Mucosa of descending colon (tissue), 3 donors: Measurements from ENCODE around the gene VLDLR. TPM values are rescaled to one million over a fixed set of nuclear protein-coding genes. Genes with fewer than 3 reads are reported as not detected.

ENCODE experiments used
- ATAC-seq: fragments of 200-7000 bp; cut with Tn5 transposase; one replicate; pipeline ENCODE4 v1.9.1; 2020; ENCODE audit warnings: mild to moderate bottlenecking, moderate library complexity
- DNase-seq, 3 donors: peaks; one replicate each; pipeline ENCODE4 v3.0.0-alpha.2; 2020
- H3K36me3 ChIP-seq: fragments of 200-600 bp; one replicate; pipeline ENCODE4 v1.8.0; 2021; ENCODE audit warnings: low read depth, mild to moderate bottlenecking
- H3K4me1 ChIP-seq: fragments of 200-600 bp; one replicate; pipeline ENCODE4 v1.8.0; 2021; ENCODE audit warnings: low read depth, mild to moderate bottlenecking
- H3K4me3 ChIP-seq: fragments of 200-600 bp; one replicate; pipeline ENCODE4 v1.8.0; 2021; ENCODE audit warnings: mild to moderate bottlenecking
- H3K9me3 ChIP-seq: fragments of 200-600 bp; one replicate; pipeline ENCODE4 v1.8.0; 2021; ENCODE audit warnings: mild to moderate bottlenecking
- intact Hi-C, 2 donors: fragments of 100-400 bp; cut with DNase I in 1 of 2; cut with micrococcal nuclease in 1 of 2; formaldehyde crosslinking; loops; one replicate each; pipeline versions ENCODE4 v1.11.0 to v1.11.1; 2022; cut with DNase I, micrococcal nuclease
- total RNA-seq, 3 donors: library from RNA; stranded (reverse); fragmentation: NEBNext Ultra II Directional in 2 of 3; extraction: Animal tissue kit (Norgen Biotek cat#: 25700) in 2 of 3; gene quantifications; one replicate each; pipeline versions ENCODE4 v1.2.1 to v1.2.4, GENCODE V29; 2021 to 2023
- TF ChIP-seq, protein P1 (sequence below): fragments of 200-600 bp; IDR thresholded peaks from one replicate; pipeline ENCODE4 v1.8.0; 2022; ENCODE audit warnings: antibody characterized with exemption, mild to moderate bottlenecking
- donor health status: DM: no; HTN: no; CAD: no; lungs with moderate emphysema.
- donor health status: DM: no; HTN: no; CAD: no.
- donor health status: DM: no; HTN: yes; CAD: no.

The VLDLR gene
- total RNA-seq, 3 donors from 2014 or later: 8.0 to 13.2 (median 9.9) TPM

DNA sequence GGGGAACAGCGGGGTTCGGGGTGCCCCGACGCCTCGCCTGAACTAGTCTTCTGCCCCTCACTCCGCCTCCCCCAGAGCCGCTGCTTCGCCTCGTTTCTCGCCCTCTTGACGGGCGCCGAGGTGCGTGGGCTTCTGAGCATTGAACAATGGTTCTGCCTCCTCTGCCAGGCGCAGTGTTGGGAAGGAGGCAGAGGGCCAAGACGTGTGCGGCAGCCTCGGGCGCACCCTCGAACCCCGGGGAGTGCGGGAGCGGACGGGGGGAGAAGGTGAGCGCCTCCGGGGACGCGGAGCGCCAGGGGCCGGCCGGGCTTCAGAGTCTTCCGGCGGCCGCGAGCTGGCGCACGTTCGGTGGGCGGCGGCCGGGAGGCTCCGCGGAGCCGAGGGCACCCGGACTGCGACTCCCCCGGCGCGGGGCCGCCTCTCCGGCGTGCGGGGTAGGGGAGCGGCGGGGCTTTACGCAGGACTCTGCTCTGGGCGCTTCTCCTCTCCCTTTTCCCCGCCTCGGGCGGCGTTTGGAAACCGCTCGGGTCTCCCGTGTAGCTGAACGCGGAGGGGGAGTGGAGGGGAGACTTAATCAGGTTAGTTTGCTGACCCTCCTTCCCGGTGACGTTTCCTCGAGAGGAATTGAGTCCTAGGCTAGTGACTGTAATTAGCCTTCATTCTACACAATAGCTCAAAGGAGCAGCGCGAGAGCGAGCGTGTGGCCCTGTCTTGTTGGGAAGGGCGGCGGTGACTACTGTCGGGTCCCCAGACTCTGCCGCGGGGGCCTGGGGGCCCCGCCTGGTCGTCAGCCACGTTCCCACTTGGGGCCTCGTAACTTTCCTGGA lies 1.1 kb downstream of the VLDLR start:
- Histone ChIP-seq H3K9me3 (no peaks in the 10 kb centered on the region), H3K4me3 (peak overlapping the region; percentile 35), H3K4me1 (peaks cover 5% of the 10 kb centered on the region), H3K36me3 (no peaks in the 10 kb centered on the region)
- DNase-seq (peak; percentile 26 to 59 (median 53)), ATAC-seq (peak; percentile 49)
- TF ChIP-seq, protein P1, sequence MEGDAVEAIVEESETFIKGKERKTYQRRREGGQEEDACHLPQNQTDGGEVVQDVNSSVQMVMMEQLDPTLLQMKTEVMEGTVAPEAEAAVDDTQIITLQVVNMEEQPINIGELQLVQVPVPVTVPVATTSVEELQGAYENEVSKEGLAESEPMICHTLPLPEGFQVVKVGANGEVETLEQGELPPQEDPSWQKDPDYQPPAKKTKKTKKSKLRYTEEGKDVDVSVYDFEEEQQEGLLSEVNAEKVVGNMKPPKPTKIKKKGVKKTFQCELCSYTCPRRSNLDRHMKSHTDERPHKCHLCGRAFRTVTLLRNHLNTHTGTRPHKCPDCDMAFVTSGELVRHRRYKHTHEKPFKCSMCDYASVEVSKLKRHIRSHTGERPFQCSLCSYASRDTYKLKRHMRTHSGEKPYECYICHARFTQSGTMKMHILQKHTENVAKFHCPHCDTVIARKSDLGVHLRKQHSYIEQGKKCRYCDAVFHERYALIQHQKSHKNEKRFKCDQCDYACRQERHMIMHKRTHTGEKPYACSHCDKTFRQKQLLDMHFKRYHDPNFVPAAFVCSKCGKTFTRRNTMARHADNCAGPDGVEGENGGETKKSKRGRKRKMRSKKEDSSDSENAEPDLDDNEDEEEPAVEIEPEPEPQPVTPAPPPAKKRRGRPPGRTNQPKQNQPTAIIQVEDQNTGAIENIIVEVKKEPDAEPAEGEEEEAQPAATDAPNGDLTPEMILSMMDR: no peak
- intact Hi-C loops: no loop called here

DNA sequence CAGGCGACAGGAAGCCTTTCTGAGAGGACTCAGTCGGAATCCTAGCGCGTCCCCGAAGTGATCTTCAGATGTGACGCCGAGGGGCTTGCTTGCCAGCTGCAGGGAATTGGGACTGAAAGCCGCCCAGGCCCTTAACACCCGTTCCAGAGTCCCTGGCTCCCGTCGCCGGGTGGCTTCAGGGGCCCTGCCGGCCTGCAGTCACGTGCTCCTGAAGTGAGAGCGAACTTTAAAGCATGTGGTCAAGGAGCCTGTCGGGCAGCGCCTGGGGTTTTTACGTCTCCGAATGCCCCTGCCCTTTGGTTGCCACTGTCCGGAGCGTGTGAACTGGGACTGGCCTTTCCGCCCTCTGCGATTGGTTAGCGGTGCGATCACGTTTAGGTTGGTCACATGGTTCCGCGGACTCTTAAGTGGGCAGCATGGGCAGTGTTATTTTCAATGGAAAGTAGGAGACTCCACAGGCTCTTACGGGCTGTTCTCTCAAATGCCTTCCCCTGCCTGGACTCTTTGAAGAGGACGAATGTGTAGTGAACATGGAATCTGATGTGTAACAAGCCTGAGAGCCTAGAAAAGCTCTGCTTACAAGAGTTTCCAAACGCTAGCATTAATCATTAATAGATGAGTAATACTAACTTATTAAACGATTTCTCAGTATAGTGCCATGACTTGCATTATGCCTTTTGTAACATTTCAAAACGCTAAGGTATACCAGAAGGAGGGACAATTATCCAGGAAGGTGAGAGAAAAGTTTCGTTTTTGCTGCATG lies 1.9 kb downstream of the VLDLR start:
- ATAC-seq: no peak
- TF ChIP-seq, protein P1: no peak
- DNase-seq: peak in 2 of 3 donors; percentile 19 to 44
- Histone ChIP-seq H3K36me3 (no peaks in the 10 kb centered on the region), H3K4me3 (no peak overlapping the region), H3K9me3 (no peaks in the 10 kb centered on the region), H3K4me1 (peaks cover 5% of the 10 kb centered on the region)
- intact Hi-C loops: no loop called here

DNA sequence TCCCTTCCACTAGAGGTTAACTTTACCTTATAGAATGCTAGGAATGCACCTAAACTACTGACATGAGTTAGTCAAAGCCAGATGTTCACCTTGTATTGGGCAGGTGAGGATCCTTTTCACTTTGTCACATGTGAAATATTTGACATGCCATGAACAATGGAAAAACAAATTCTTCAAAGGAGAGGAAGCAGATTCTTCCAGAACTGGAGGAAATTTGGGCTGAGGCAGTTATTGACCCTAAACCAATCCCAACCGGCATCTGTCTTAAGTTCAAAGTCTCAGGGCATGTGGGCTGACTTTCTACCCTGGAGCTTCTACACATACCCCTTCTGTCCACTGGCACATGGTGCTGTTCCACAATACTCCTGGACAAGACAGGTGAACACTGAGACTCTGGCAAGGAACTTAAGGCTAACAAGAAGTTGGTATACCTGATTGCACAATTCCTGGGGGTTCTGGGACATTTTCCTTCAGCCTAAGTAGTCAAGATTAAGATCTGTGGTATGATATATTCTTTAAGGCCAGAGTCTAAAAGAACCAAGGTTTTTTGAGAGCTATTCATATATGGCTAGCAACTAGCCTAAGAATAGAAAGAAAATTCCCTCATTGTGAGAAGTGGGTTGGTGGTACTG lies 2.6 kb downstream of the VLDLR start:
- intact Hi-C loops: no loop called here
- Histone ChIP-seq H3K36me3 (no peaks in the 10 kb centered on the region), H3K4me3 (no peak overlapping the region), H3K4me1 (peaks cover 5% of the 10 kb centered on the region), H3K9me3 (no peaks in the 10 kb centered on the region)
- no peak for DNase-seq
- TF ChIP-seq, protein P1: no peak
- no peak for ATAC-seq

DNA sequence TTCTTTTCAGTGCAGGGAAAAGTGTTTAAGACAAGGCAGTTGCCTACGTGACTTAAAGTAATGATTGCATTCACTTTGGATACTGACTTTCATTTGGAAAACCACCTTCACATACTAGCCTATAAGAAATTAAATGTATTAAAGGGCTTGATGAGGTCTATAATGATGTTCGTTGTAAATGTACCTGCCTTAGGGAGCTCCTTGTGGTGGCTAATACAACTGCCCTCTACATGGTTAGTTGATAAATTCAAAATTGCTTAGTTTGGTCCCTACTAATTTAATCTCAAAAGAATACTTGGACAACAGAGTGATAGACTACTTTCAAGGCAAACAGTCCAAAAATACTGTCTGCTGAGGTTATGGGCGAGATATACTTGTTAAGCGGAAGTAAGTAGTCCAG lies 3.8 kb downstream of the VLDLR start:
- no peak for DNase-seq
- intact Hi-C loops: no loop called here
- Histone ChIP-seq H3K9me3 (no peaks in the 10 kb centered on the region), H3K36me3 (no peaks in the 10 kb centered on the region), H3K4me1 (peaks cover 5% of the 10 kb centered on the region), H3K4me3 (no peak overlapping the region)
- ATAC-seq: no peak
- TF ChIP-seq, protein P1: no peak

DNA sequence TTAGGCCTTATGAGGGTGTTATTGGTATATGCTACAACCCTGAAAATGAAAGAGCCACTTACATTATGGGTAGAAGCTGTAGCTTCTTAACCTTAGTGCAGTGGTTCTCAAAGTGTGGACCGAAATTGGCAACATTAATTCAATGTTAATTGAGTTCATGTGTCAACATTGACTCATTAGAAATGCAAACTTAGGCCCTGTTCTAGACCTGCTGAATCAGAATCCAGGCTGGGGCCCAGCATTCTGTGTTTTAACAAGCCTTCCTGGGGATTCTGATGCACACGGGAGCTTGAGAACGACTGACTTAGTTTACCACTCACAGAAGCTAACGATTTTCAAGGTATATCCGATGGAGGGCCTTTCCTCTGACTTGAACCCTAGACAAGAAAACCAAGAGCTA lies 7.3 kb downstream of the VLDLR start:
- TF ChIP-seq, protein P1: no peak
- no peaks in the 10 kb centered on the region for H3K4me1 ChIP-seq
- ATAC-seq (no peak), DNase-seq (no peak)
- H3K9me3 ChIP-seq: no peaks in the 10 kb centered on the region
- H3K36me3 ChIP-seq: no peaks in the 10 kb centered on the region
- no peak overlapping the region for H3K4me3 ChIP-seq
- intact Hi-C loops: no loop called here
